ENCODE measurements around the gene NOTCH1.

Gene NOTCH1

GRCh38 chr9:136531186-136531903 is 14.5 kb downstream of the NOTCH1 start:
- no peak for DNase-seq

GRCh38 chr9:136530461-136531089 is 15.3 kb downstream of the NOTCH1 start:
- no peak for DNase-seq

DNA sequence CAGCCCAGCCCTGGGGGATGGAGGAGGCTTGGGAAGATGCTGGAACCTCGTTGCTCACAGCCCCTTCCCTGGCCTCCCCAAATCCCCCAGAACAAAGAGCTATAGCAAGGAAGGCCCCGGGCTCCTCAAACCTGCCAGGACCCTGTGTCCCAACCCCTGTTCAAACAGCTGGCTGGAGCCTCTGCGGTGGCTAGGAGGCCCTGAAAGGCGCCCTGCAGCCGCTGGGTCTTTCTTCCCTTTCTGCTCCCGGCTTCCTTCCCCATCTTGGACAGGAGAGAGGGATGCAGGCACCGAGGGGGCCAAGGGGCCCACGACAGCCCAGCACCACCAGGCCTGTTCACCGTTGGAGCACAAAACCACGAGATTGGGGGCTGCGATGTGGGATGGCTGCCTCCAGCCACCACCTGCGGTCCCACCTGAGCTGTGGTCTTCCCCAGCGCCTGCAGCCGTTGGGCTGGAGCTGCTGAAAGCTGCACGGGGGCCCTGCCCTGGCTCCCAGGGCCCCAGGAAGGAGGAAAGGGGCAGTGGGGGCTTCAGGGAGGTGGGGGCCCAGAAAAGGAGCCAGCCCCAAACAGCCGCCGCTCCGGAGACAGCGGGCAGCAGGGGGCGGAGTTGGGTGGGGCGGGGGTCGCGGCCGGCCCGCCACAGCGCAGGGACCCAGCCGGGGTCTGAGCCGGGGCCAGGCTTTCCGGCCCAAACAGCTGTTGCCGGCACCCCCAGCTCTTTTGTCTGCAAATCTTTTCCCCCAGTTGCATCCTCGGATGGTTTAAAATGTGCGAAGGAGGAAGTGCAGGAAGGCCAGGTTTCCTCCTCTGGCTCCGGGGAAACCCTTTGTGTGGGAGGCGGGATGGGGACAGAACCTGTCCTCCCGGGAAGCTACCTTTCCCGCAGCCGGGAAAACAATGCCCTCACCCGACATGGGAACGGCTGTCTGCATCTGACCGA is 16.1 kb downstream of the NOTCH1 start:
- DNase-seq = no peak

- DNase-seq = no peak
These were observed 17.0 kb downstream of the NOTCH1 start for GRCh38 chr9:136528716-136529341.

GRCh38 chr9:136527721-136528710 is 17.8 kb downstream of the NOTCH1 start:
- DNase-seq = no peak

DNA sequence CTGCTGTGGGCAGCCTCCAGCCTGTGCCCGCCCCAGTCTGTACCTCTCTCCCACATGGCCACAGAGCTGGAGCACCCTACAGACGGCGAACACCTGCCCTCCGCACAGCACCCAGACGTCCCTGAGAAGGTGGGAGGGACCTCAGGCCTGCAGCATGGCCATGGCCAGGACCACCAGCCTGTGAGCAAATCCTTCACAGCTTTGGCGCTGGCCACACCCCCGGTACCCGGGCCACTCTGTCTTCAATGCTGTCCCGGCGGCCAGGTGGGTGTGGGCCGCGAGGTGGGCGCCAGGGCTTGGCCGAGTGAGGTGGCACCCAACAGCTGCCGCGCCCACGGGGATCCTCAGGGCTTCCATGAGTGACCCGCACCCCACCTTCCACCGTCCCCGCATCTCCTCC is 18.7 kb downstream of the NOTCH1 start:
- DNase-seq = no peak

GRCh38 chr9:136526625-136527066 is 19.2 kb downstream of the NOTCH1 start:
- no peak for DNase-seq

DNA sequence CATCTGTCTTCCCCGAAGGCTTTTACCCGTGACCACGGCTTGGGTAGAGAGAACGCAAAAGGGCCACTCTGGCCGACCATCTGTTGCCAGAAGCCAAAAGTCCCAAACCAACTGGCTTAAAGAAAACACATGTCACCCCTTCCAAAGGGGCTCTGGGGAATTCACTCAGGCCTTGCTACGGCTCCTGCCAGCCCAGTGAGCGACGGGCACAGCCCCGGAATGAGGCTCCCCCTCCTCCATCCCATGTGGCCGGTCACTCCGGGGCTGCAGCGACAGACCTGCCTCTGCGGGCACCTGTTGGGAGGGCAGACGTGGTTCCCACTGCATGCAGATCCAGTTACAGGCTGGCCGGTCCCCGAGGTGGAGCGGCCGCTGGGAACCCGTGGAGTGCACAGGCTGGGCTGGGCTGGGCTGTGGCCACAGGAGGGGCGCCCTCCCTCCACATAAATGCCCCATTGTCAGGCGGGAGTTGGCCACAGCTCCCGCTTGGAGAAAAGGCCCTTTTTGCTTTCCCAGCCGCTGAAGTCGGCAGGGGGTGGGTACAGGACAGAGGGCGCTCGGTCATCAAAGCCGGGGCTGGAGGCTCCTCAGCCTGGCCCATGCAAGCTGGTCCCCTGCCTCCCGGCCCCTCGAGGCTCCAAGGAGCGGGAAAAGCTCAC is 19.9 kb downstream of the NOTCH1 start:
- no peak for DNase-seq

GRCh38 chr9:136525207-136525606 is 20.6 kb downstream of the NOTCH1 start:
- no peak for DNase-seq

DNA sequence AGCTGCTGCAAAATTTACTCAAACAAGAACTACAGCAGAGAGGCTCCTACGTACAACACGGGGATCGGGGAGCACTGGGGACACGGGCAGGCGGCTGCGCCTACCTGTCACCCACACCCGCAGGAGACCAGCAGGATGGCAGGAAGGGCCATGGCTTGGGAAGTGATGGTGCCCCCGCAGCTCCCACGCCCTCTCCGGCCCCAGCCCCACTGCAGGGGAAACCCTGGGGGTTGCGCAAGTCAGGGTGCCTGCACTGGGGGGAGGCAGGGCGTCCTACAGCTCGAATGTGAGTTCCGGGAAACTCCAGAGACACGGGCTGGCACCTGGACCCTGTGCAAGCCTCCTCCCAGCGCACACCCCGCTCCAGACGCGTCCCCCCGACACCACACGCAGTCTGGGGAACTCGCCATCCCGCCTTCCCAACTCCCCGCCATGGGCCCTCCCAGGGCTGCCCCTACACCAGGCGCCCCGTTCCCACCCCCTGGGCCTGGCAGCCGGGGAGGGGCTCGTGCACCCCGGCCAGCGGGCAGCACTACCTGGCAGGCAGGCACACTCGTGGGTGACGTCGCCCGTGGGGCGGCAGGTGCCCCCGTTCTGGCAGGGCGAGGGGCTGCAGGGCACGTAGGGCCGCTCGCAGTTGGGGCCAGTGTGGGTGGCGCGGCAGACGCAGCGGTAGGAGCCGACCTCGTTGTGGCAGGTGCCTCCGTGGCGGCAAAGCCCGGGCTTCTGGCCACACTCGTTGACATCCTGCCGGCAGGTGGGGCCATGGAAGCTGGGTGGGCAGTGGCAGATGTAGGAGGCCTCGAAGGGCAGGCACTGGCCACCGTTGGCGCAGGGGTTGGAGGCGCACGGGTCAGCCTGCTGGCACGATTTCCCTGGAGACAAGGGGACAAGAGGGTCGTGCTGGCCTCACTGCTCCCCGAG is 23.3 kb downstream of the NOTCH1 start:
- no peak for DNase-seq

DNA sequence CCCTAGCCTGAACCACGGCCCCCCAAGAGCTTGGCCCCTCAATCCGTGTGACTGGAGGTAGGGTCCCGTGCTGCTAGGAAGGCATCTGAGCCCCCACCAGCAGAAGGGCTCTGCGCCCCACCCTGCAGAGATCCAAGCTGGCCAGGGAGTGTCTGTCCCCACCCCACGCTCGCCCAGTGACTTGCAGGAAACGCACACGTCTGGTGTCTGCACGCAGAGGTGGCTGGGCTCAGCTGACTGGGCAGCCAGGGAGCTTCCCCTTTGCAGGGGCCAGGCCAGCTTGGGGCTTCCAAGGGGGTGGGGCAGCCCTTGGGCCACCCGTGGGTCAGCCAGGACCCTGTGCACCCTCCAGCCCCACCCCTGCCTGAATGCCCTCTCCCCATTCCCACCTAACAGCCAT is 24.3 kb downstream of the NOTCH1 start:
- no peak for DNase-seq

DNA sequence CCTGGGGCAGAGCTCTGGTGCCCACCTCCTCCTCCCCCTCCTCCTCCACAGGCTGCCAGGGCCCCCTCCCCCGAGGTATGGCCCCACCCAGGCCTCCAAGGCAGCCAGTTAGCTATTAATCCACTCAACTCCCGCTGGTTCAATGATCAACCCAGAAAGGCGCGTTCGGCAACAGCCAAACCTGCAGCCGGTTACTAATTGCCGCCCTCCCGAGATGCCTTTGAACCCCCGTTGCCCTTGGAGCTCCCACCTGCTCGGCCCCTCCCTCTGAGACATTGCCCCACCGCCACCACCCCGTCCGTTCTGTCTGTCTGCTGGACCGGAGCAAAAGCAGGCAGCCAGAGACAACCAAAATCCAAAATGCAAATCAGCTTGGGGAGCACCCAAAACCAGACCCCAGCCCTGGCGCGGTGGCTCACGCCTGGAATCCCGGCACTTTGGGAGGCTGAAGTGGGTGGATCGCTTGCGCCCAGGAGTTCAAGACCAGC is 25.8 kb downstream of the NOTCH1 start:
- no peak for DNase-seq

- no peak for DNase-seq
These were observed 26.4 kb downstream of the NOTCH1 start for GRCh38 chr9:136519263-136520052.

DNA sequence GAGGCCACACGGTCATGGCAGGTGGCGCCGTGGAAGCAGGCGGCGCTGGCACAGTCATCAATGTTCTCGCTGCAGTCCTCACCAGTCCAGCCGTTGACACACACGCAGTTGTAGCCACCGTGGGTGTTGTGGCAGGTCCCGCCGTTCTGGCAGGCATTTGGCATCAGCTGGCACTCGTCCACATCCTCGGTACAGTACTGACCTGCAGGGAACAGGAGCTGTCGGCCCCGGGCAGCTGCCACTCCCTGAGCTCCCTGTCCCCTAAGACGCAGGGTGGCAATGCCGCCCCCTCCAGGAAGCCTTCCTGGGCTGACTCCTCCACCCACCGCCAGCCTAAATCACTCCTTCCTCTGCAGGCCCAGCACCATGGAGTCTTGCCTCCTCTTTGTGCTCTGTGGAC is 27.2 kb downstream of the NOTCH1 start:
- no peak for DNase-seq

DNA sequence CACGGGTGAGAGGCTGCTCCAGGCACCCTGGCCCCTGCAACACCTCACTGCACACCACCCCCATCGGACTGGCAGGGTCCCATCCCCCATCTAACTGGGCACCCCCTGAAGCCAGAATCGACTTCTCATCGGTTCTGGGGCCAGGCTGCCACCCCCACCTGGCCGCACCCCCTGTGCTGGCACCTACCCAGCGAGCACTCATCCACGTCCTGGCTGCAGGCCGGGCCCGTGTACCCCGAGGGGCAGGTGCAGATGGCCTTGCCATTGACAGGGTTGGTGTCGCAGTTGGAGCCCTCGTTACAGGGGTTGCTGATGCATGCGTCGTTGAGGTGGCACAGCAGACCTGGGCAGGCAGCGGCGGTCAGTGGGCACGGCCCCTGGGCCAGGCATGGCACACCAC is 27.9 kb downstream of the NOTCH1 start:
- no peak for DNase-seq

GRCh38 chr9:136517012-136517743 is 28.7 kb downstream of the NOTCH1 start:
- DNase-seq = no peak

DNA sequence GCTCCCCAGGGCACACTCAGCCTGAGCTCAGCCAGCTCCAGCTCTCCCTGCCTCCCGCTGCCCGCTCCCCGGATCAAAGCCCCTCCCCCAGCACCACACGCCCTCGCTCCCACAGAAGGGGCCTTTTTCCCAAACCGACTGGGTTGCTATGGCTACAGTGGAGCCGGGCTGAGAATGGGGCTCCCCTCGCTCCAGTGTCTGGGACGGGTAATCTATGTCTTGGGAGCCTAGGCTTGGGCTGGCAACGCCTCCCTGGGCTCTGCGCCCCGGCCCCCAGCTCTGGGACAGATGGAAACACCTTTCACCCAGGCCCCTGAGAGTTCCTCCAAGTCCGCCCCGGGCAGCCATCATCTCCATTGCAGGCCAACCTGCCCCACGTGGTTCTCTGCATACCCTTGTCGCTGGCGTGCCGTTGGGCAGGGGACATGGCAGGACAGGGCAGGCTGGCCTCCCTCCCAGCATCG is 29.6 kb downstream of the NOTCH1 start:
- no peak for DNase-seq

DNA sequence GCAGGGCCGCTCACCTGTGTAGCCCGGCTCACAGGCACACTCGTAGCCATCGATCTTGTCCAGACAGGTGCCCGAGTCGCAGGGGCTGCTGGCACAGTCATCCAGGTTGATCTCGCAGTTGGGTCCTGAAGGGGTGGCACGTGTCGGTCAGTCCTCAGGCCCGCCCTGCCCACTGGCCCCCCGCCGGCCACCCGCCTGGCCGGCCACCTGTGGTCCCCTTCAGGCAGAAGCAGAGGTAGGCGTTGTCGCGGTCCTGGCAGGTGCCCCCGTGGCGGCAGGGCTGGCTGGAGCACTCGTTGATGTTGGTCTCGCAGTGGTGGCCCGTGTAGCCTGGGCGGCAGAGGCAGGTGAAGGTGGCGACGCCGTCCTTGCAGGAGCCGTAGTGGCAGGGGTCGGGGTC is 30.6 kb downstream of the NOTCH1 start:
- no peak for DNase-seq
